Cortex of kidney (tissue), 1 donor: ENCODE results near the gene DNAJC5.
A peak's percentile ranks its signal among the peaks of the same experiment; 100 is the strongest.
"Not testable (repeated sequence)": the region's sequence is repeated elsewhere in the genome, so short reads cannot be mapped to it uniquely, and the experiment has no call there.

Experiments used
- DNase-seq: peaks from one replicate; lab custom pipeline; 2025; lab: John Stamatoyannopoulos, UW

DNAJC5 gene

GRCh38 chr20:63861365-63861934 lies 33.5 kb upstream of the DNAJC5 start, which contains the start of gene ABHD16B:
Gene ABHD16B, plus strand, starts transcription at chr20:63861498. Its CDS starts 43 bp downstream, at chr20:63861541.
- DNase-seq, result no peak

GRCh38 chr20:63861981-63862901 lies 32.7 kb upstream of the DNAJC5 start:
- no peak for DNase-seq

DNA sequence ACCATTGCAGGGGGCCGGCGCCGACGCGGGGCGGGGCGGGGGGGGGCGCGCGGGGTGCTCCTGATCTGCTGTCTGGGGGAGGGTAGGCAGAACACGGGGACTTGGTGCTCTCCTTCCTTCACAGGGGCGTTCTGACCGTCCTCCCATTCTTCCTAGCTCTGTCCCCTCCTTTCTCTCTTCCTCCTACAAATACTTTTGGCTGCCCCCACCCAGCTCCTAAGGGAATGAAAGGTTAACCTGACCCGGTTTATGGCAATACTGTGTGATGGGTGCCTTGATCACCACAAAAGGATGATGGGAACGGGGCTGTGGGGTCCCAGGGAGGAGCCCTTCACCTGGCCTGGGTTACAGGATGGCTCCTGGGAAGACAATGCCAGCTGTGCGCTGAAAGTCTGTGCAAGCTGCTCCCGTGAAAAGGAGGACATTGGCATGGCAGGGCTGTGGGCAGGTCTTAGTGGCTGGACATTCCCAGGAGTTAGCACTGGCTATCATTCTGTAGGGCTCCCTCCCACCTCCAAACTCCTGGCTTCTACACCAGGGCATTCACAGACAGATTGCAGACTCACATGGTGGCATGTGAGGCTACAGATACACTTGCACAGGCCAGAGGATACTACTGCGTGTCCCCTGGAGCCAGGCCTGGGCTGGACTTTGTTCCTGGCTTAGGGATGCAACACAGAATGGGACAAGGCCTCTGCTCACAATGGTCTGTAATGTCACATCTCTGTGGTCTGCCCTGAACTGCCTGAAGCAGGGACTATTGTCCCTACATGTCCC lies 31.7 kb upstream of the DNAJC5 start:
- DNase-seq, result no peak

DNA sequence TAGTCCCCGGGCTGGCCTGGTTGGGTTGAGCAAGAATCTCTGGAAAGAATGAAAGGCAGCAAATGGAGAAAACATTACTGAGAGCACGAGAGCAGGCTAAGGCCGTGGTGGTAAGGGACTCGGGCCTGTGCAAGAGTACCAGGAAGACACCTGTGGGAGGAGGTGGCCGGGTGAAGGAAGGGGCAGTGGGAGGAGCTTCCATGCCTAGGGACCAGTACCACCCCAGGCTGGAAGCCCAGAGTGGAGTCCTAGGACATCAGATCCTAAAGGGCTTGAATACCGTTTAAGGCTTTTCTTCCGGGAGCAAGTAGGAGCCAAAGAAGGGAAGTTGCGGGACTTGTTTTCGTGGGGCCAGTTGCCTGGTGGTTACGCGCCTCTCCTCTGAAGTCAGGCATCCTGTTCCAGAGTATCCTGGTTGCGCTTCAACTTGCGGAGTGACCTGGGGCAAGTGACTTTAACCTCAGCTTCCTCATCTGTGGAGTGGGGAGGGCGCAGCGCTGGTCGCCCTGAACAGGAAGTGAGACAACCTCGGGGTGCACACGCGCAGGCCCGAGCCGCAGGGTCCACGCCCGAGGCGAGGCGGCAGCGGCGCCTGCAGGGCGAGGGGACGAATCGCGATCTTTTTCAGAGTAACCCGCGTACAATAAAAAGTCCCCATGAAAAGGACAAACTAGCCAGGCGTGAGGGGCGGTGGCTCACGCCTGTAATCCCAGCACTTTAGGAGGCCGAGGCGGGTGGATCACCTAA lies 31.0 kb upstream of the DNAJC5 start:
- DNase-seq, result no peak

DNA sequence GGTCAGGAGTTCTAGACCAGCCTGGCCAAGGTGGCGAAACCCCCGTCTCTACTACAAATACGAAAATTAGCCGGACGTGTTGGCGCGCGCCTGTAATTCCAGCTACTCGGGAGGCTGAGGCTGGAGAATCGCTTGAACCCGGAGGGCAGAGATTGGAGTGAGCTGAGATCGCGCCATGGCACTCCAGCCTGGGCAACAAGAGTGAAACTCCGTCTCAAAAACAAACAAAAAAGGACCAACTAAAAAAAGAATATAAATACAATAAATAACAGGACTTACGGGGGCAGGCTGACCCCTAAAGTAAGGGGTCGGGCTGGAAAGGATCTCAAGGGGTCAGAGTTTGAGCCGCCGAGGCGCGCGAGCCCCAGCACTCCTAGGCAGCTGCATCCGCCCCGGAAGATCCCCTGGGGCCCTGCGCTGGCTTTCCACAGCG lies 30.4 kb upstream of the DNAJC5 start:
- DNase-seq, result no peak

DNA sequence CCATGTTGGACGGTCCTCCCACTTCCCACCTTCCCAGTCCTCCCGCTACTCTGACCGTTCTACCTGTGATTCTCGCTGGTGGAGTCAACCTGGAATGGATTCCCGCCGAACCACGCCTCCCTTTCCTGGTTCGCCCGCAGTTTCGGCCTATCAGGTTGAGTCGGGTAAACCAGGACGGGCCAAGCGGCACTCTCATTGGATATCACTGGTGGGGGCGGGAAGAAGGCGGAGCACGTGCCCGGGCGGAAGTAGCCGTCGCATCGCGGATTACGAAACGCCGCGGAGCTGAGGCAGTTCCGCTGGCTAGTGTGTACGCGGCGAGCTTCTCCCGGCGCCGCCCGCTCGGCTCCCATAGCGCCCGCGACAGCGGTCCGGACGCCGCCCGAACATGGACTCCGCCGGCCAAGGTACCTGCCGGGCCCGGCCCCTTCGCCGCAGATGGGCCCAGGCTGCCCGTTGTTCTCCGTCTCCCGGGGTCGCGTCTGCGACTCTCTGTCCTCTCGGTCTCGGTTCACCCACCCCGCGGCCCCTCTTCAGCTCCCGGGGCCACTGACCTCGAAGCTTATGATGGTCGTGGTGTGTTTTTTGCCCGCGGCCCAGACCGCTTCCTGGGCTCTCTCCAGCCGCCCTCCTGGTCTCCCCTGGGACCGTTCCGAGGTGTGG lies 29.8 kb upstream of the DNAJC5 start, which contains the start of gene TPD52L2:
TPD52L2 (plus strand) TSS at position 293 of the 663 bp plus-strand sequence; CDS start at position 389, 96 bp downstream.
- DNase-seq, result peak; percentile 34

DNA sequence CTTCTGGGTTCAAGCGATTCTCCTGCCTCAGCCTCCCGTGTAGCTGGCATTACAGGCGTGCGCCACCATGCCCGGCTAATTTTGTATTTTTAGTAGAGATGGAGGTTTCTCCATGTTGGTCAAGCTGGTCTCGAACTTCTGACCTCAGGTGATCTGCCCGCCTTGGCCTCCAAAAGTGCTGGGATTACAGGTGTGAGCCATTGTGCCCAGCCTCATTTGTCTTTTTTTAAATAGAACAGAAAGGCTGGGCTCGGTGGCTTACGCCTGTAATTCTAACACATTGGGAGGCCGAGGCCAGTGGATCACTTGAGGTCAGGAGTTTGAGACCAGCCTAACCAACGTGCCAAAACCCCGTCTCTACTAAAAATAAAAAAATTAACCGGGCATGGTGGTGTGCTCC lies 27.9 kb upstream of the DNAJC5 start:
- not testable (repeated sequence) for DNase-seq

GRCh38 chr20:63868264-63868663 lies 26.7 kb upstream of the DNAJC5 start:
- DNase-seq, result no peak

GRCh38 chr20:63873477-63873971 lies 21.4 kb upstream of the DNAJC5 start:
- DNase-seq, result no peak

DNA sequence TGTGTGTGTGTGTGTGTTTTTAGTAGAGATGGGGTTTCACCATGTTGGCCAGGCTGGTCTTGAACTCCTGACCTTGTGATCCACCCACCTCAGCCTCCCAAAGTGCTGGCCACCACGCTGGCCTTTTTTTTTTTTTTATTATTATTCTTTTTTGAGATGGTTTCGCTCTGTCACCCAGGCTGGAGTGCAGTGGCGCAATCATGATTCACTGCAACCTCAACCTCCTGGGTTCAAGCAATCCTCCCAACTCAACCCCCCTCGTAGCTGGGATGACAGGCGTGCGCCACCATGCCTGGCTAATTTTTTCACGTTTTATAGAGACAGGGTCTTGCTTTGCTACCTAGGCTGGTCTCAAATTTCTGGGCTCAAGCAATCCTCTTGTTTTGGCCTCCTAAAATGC lies 20.7 kb upstream of the DNAJC5 start:
- not testable (repeated sequence) for DNase-seq

GRCh38 chr20:63876489-63877036 lies 18.4 kb upstream of the DNAJC5 start:
- DNase-seq, result no peak

DNA sequence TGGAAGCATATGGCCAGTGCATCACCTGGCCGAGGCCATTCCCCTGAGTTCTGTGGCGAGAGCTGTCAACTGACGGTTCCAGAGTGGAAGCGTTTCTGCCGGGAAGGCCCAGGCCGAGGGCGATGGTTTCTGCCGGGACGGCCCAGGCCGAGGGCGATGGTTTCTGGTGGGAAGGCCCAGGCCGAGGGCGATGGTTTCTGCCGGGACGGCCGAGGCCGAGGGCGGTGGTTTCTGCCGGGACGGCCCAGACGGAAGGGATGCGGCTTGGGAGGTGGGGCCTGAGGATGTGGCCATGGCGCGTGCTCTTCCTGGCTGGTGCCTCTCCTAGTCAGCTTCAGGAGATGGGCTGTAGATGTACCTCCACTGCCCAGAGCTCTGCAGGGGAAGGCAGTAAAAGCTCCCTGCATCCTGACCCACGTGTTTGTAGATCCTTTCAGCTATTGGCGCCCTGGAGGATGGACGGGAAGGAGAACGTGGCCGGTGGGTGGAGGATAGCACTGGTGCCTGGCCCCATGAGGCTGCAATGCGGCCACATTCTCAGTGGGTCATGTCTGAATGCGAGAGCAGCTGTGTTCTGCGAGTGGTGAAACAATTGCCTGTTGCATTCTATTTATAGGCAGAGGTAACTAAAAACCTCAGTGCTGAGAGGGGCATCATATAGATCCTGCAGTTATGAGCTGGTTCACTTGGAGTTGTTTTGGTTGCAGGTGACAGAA lies 17.0 kb upstream of the DNAJC5 start:
- no peak for DNase-seq

GRCh38 chr20:63878899-63879663 lies 15.8 kb upstream of the DNAJC5 start:
- DNase-seq, result no peak

DNA sequence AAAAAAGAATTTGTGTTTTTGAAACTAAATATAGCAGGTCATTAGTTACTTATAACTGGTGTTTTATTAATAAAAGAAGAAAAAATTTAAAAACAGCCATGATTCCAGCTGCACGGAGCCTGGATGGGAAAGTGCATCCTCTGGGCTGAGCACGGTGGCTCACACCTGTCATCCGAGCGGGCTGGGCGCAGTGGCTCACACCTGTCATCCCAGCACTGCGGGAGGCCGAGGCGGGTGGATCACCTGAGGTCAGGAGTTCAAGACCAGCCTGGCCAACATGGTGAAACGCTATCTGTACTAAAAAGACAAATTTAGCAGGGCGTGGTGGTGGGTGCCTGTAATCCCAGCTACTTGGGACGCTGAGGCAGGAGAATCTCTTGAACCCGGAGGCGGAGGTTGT lies 14.0 kb upstream of the DNAJC5 start:
- not testable (repeated sequence) for DNase-seq

- DNase-seq, result no peak
Measured at GRCh38 chr20:63881451-63882226, 13.3 kb upstream of the DNAJC5 start.

DNA sequence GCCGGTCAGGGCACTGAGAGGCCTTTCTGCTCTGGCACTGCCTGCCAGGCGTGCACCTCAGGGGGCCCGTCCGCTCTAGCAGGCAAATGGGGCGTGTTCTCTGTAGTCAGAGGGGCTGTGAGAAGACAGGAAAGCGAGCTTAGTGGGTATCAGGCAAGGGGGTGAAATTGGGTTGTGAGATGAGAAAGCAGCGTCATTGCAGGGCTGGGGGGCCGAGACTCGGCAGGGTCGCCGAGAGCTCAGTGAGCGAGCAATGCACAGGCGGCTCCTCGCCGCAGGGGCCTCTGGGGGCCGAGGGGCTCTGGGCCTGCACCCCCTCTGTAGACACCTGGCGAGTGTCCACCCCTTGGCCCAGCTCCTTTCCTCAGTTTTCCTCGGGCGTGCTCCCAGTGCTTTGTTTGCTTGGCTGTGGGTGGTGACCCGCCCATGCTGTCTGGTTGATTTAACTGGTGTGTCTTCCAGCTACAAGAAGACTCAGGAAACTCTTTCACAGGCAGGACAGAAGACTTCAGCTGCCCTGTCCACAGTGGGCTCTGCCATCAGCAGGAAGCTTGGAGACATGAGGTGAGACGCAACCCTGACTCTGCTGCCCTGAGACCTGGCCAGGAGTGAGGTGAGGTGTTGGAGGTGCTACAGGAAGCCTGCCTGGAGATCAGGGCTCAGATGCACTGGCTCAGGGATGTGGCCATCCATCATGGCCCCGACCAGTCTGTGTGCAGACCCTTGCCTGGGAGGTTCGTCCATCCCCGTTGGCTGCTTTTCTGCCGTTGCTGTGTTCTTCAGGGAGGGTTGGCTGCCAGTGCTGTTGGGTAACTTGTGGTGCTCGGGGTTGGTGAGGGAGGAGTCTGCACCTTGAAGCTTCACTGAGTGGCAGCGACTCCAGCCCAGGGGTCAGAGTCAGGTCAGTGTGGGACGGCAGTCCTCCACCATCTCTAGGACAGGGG lies 12.4 kb upstream of the DNAJC5 start:
- no peak for DNase-seq

DNA sequence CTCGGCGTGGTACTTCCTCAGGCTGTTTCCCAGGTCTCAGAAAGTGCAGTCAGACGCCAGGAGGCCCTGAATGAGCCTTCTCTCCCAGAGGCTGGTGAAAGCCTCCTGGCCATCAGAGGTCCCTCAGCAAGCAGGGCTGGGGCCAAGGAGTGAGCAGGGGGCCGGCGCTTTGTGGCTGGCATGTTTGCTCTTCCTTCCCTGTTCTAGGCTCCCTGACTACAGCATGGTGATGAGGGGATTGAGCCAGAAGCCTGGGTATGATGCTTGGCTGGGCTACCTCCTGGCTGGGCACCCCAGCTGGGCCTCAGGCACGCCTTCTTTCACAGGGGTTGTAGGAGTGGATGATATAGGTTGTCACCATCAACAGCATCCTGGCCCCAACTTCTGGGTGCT lies 11.7 kb upstream of the DNAJC5 start:
- DNase-seq, result no peak
